CMK (cell line): ENCODE results near the gene GRIP2.

Experiments
- DNase-seq: peaks from one replicate; pipeline ENCODE4 v3.0.0-alpha.2; 2010; ENCODE audit warnings: low read depth

Gene GRIP2

GRCh38 chr3:14561051-14561960 is 21.2 kb upstream of the GRIP2 start:
- DNase-seq: no peak

GRCh38 chr3:14560110-14560509 is 20.0 kb upstream of the GRIP2 start:
- no peak for DNase-seq

GRCh38 chr3:14558029-14558428 is 17.9 kb upstream of the GRIP2 start:
- DNase-seq: no peak

- DNase-seq: no peak
These were observed 15.7 kb upstream of the GRIP2 start for GRCh38 chr3:14555835-14556234.

GRCh38 chr3:14554715-14555114 is 14.6 kb upstream of the GRIP2 start:
- no peak for DNase-seq

- no peak for DNase-seq
These were observed 13.7 kb upstream of the GRIP2 start for GRCh38 chr3:14553871-14554270.

- no peak for DNase-seq
These were observed 12.6 kb upstream of the GRIP2 start for GRCh38 chr3:14552717-14553116.

GRCh38 chr3:14552041-14552648 is 12.0 kb upstream of the GRIP2 start:
- no peak for DNase-seq

GRCh38 chr3:14550651-14551611 is 10.8 kb upstream of the GRIP2 start:
- no peak for DNase-seq

GRCh38 chr3:14550181-14550580 is 10.0 kb upstream of the GRIP2 start:
- no peak for DNase-seq

- DNase-seq: no peak
These were observed 9.2 kb upstream of the GRIP2 start for GRCh38 chr3:14549256-14549919.

GRCh38 chr3:14548321-14548729 is 8.2 kb upstream of the GRIP2 start:
- DNase-seq: peak; percentile 22

GRCh38 chr3:14547693-14548092 is 7.6 kb upstream of the GRIP2 start:
- no peak for DNase-seq

- no peak for DNase-seq
These were observed 5.9 kb upstream of the GRIP2 start for GRCh38 chr3:14546041-14546440.

- no peak for DNase-seq
These were observed 5.1 kb upstream of the GRIP2 start for GRCh38 chr3:14545251-14545635.

GRCh38 chr3:14544282-14545250 is 4.4 kb upstream of the GRIP2 start:
- no peak for DNase-seq

GRCh38 chr3:14543446-14543845 is 3.3 kb upstream of the GRIP2 start:
- DNase-seq: no peak

GRCh38 chr3:14542656-14543055 is 2.5 kb upstream of the GRIP2 start:
- DNase-seq: no peak

GRCh38 chr3:14541646-14542045 is 1.5 kb upstream of the GRIP2 start:
- no peak for DNase-seq

GRCh38 chr3:14540821-14541385 is 761 bp upstream of the GRIP2 start:
- no peak for DNase-seq
